ENCODE measurements around the gene SLC6A13.

SLC6A13 gene

GRCh38 chr12:242496-242895 lies 20.1 kb downstream of the SLC6A13 start:
- no peak for TF ChIP-seq MAX (IDR thresholded peaks at IDR 0.05; ENCODE audit: low read depth, low read length)
- TF ChIP-seq, protein P1, sequence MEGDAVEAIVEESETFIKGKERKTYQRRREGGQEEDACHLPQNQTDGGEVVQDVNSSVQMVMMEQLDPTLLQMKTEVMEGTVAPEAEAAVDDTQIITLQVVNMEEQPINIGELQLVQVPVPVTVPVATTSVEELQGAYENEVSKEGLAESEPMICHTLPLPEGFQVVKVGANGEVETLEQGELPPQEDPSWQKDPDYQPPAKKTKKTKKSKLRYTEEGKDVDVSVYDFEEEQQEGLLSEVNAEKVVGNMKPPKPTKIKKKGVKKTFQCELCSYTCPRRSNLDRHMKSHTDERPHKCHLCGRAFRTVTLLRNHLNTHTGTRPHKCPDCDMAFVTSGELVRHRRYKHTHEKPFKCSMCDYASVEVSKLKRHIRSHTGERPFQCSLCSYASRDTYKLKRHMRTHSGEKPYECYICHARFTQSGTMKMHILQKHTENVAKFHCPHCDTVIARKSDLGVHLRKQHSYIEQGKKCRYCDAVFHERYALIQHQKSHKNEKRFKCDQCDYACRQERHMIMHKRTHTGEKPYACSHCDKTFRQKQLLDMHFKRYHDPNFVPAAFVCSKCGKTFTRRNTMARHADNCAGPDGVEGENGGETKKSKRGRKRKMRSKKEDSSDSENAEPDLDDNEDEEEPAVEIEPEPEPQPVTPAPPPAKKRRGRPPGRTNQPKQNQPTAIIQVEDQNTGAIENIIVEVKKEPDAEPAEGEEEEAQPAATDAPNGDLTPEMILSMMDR (IDR thresholded peaks at IDR 0.05; ENCODE audit: low read depth, low read length), result no peak
- no peak for TF ChIP-seq MYC (IDR thresholded peaks at IDR 0.05; ENCODE audit: low read depth, low read length)
- TF ChIP-seq POLR2A (IDR thresholded peaks at IDR 0.05; ENCODE audit: extremely low read depth, insufficient read length), result no peak
- H3K4me3 ChIP-seq (ENCODE audit: low read depth, low read length), result no peak overlapping the region
- DNase-seq (ENCODE audit: low read depth), result no peak

- no peak overlapping the region for H3K4me3 ChIP-seq (ENCODE audit: low read depth, low read length)
- TF ChIP-seq MYC (IDR thresholded peaks at IDR 0.05; ENCODE audit: low read depth, low read length), result no peak
- TF ChIP-seq, protein P1 (IDR thresholded peaks at IDR 0.05; ENCODE audit: low read depth, low read length), result no peak
- TF ChIP-seq MAX (IDR thresholded peaks at IDR 0.05; ENCODE audit: low read depth, low read length), result no peak
- DNase-seq (ENCODE audit: low read depth), result no peak
Observed at GRCh38 chr12:241266-241665, 21.4 kb downstream of the SLC6A13 start.

DNA sequence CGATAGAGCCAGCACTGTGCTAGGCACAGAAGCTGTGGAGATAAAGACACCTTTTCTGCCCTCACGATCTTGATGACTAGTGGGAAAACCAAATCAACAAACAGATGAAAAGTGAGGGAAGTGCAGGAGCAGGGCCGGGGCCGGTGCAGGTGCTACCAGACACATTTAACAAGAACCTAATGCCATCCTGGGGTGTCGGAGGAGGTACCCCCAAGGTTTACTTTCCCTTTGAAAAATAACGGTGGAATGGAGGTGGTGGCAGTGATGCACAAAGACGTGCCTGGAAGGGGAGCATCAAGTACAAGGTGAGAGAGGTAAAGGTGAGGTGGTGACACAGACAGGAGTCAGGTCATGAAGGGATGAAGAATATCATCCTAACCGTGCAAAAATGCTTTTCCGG lies 22.1 kb downstream of the SLC6A13 start:
- no peak for TF ChIP-seq MAX (IDR thresholded peaks at IDR 0.05; ENCODE audit: low read depth, low read length)
- TF ChIP-seq MYC (IDR thresholded peaks at IDR 0.05; ENCODE audit: low read depth, low read length), result no peak
- TF ChIP-seq POLR2A (IDR thresholded peaks at IDR 0.05; ENCODE audit: extremely low read depth, insufficient read length), result no peak
- TF ChIP-seq, protein P1 (IDR thresholded peaks at IDR 0.05; ENCODE audit: low read depth, low read length), result no peak
- DNase-seq (ENCODE audit: low read depth), result no peak
- H3K4me3 ChIP-seq (ENCODE audit: low read depth, low read length), result no peak overlapping the region

GRCh38 chr12:238736-239398 lies 23.8 kb downstream of the SLC6A13 start:
- DNase-seq (ENCODE audit: low read depth), result no peak

GRCh38 chr12:238116-238515 lies 24.5 kb downstream of the SLC6A13 start:
- DNase-seq (ENCODE audit: low read depth), result no peak
- no peak overlapping the region for H3K4me3 ChIP-seq (ENCODE audit: low read depth, low read length)
- TF ChIP-seq, protein P1 (IDR thresholded peaks at IDR 0.05; ENCODE audit: low read depth, low read length), result no peak
- TF ChIP-seq MYC (IDR thresholded peaks at IDR 0.05; ENCODE audit: low read depth, low read length) (no peak), POLR2A (IDR thresholded peaks at IDR 0.05; ENCODE audit: extremely low read depth, insufficient read length) (no peak), MAX (IDR thresholded peaks at IDR 0.05; ENCODE audit: low read depth, low read length) (no peak)

More at GRCh38 chr12:238736-239398, 23.8 kb downstream of the SLC6A13 start:
- TF ChIP-seq, protein P1 (IDR thresholded peaks at IDR 0.05; ENCODE audit: low read depth, low read length), result no peak
- TF ChIP-seq MAX (IDR thresholded peaks at IDR 0.05; ENCODE audit: low read depth, low read length) (no peak), MYC (IDR thresholded peaks at IDR 0.05; ENCODE audit: low read depth, low read length) (no peak)
- no peak overlapping the region for H3K4me3 ChIP-seq (ENCODE audit: low read depth, low read length)
